ENCODE measurements around the gene PLVAP.
A peak's percentile ranks its signal among the peaks of the same experiment; 100 is the strongest.

DNA sequence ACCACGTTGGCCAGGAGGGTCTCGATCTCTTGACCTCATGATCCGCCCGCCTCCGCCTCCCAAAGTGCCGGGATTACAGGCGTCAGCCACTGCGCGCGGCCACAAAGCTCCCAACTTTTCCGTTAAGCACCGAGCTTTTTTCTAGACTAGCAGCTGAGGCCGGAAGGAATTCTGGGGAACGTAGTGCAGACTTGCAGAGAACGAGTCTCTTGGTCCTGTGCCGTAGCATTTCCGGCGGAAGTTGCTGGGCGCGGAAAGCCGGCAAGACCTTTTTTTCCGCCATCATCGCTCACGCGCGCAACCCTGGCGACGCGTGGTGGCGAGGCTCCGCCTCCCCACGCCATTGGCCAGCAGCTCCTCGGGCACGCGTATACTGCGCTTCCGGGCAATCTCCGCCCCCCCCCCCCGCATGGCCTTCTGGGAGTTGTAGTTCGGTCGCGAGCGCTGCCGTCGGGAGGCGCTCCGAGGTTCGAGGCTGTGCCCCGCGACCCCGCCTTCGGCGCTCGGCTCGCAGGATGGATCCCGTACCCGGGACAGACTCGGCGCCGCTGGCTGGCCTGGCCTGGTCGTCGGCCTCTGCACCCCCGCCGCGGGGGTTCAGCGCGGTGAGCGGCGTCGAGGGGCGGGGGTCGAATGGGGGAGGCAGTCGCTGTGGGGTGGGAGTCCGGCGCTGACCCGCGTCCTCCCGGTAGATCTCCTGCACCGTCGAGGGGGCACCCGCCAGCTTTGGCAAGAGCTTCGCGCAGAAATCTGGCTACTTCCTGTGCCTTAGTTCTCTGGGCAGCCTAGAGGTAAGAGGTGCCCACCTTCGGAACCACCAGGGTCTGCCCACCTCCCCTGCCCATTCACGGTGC, 42.7 kb upstream of the PLVAP start, which contains the start of gene MVB12A:
- peak; percentile 85 for TF ChIP-seq FOXP2 (optimal IDR thresholded peaks at IDR 0.05; ENCODE audit: borderline replicate concordance, extremely low read depth, extremely low read length, insufficient read depth)
- no peak for TF ChIP-seq SIN3A (IDR thresholded peaks at IDR 0.05; ENCODE audit: borderline replicate concordance, insufficient read depth, low read length)
- TF ChIP-seq POLR2AphosphoS5 (IDR thresholded peaks at IDR 0.05; ENCODE audit: low read depth, low read length), result peak; percentile 54; the same call in 1 of the 2 replicates
